Hepatocyte (in vitro differentiated cells): ENCODE data around the gene TSHZ1. TPM values are rescaled to one million over a fixed set of nuclear protein-coding genes. Genes with fewer than 3 reads are reported as not detected.

Source experiments
- DNase-seq: peaks from one replicate; pipeline ENCODE4 v3.0.0-alpha.2; 2016; ENCODE audit warnings: low spot score
- H2AFZ ChIP-seq: fragments of 200-600 bp; sonication (generic); 2 replicates; pipeline ENCODE4 v1.6.0; 2016; ENCODE audit warnings: antibody characterized with exemption, mild to moderate bottlenecking
- H3K27ac ChIP-seq: fragments of 200-600 bp; sonication (generic); 2 replicates; pipeline ENCODE4 v1.5.1; 2016; ENCODE audit warnings: mild to moderate bottlenecking
- H3K27me3 ChIP-seq: fragments of 200-600 bp; sonication (generic); 2 replicates; pipeline ENCODE4 v1.6.1; 2016
- H3K36me3 ChIP-seq: fragments of 200-600 bp; sonication (generic); replicated peaks from 2 replicates; pipeline ENCODE4 v1.5.1; 2016; ENCODE audit warnings: low read depth; ENCODE audit not compliant: insufficient read depth
- H3K4me1 ChIP-seq: fragments of 200-600 bp; sonication (generic); 2 replicates; pipeline ENCODE4 v1.5.1; 2016; ENCODE audit warnings: mild to moderate bottlenecking, moderate library complexity; ENCODE audit not compliant: insufficient read depth
- H3K4me2 ChIP-seq: fragments of 200-600 bp; sonication (generic); 2 replicates; pipeline ENCODE4 v1.6.0; 2016
- H3K4me3 ChIP-seq: fragments of 200-600 bp; sonication (generic); 2 replicates; pipeline ENCODE4 v1.5.1; 2016; ENCODE audit warnings: mild to moderate bottlenecking
- H3K79me2 ChIP-seq: fragments of 200-600 bp; sonication (generic); 2 replicates; pipeline ENCODE4 v1.6.0; 2017; ENCODE audit warnings: mild to moderate bottlenecking
- H3K9me2 ChIP-seq: fragments of 200-600 bp; sonication (generic); replicated peaks from 2 replicates; pipeline ENCODE4 v1.6.0; 2017; ENCODE audit warnings: mild to moderate bottlenecking; ENCODE audit not compliant: insufficient read depth
- H3K9me3 ChIP-seq: fragments of 200-600 bp; sonication (generic); 2 replicates; pipeline ENCODE4 v1.5.1; 2016; ENCODE audit warnings: low read depth, mild to moderate bottlenecking
- H4K20me1 ChIP-seq: fragments of 200-600 bp; sonication (generic); 2 replicates; pipeline ENCODE4 v1.6.0; 2016; ENCODE audit warnings: mild to moderate bottlenecking; ENCODE audit not compliant: insufficient read depth, poor library complexity, severe bottlenecking
- CTCF ChIP-seq: fragments of 200-600 bp; sonication (generic); IDR thresholded peaks from 2 replicates; pipeline ENCODE4 v1.5.1; 2016; ENCODE audit warnings: antibody characterized with exemption, mild to moderate bottlenecking; ENCODE audit not compliant: poor library complexity
- EZH2 ChIP-seq: fragments of 200-600 bp; sonication (generic); IDR thresholded peaks from 2 replicates; pipeline ENCODE4 v1.6.1; 2016; ENCODE audit warnings: antibody characterized with exemption, mild to moderate bottlenecking, borderline replicate concordance
- EZH2phosphoT487 ChIP-seq: fragments of 200-600 bp; sonication (generic); IDR thresholded peaks from one replicate; pipeline ENCODE4 v1.6.1; 2018; ENCODE audit warnings: antibody characterized with exemption, mild to moderate bottlenecking, low read depth, moderate library complexity; ENCODE audit not compliant: unreplicated experiment, severe bottlenecking
- WGBS: methylation state at CpG from one replicate; pipeline ENCODE4 v1.1.6; 2016; ENCODE audit warnings: low lambda C conversion rate; ENCODE audit errors: missing lambda C conversion rate; 5-methylcytosine and 5-hydroxymethylcytosine counted together
- polyA plus RNA-seq: library from polyadenylated mRNA; unstranded; fragments of >200 nt; fragmentation: Nextera tagmentation; extraction: Ambion mirVana; gene quantifications from 2 replicates; pipeline ENCODE4 v1.2.1, GENCODE V29; 2016
- total RNA-seq: library from RNA; depleted of rRNA; stranded (reverse); fragments of >200 nt; gene quantifications from 2 replicates; pipeline ENCODE4 v1.2.3, GENCODE V29; 2014

TSHZ1 gene
- total and polyA plus RNA-seq, 2 experiments from 2014 or later = 8.5 to 13.1 TPM

GRCh38 chr18:75304678-75305557 is 94.3 kb downstream of the TSHZ1 start:
- no peak overlapping the region for H3K4me3 ChIP-seq
- no peaks in the 10 kb centered on the region for H4K20me1 ChIP-seq
- no peaks in the 10 kb centered on the region for H3K79me2 ChIP-seq
- H3K36me3 ChIP-seq = no peaks in the 10 kb centered on the region
- 88% methylated on average over 27 of the region's 27 CpGs for WGBS
- no peak for DNase-seq
- H3K27me3 ChIP-seq = no peaks in the 10 kb centered on the region
- no peaks in the 10 kb centered on the region for H3K9me2 ChIP-seq
- no peak overlapping the region for H2AFZ ChIP-seq
- TF ChIP-seq EZH2 = no peak
- no peak for TF ChIP-seq EZH2phosphoT487
- TF ChIP-seq CTCF = no peak
- no peaks in the 10 kb centered on the region for H3K9me3 ChIP-seq
- no peaks in the 10 kb centered on the region for H3K4me1 ChIP-seq
- no peak overlapping the region for H3K4me2 ChIP-seq
- H3K27ac ChIP-seq = no peak overlapping the region

GRCh38 chr18:75305984-75306383 is 95.4 kb downstream of the TSHZ1 start:
- H3K4me2 ChIP-seq = no peak overlapping the region
- no peaks in the 10 kb centered on the region for H3K36me3 ChIP-seq
- H3K9me2 ChIP-seq = no peaks in the 10 kb centered on the region
- H3K27me3 ChIP-seq = no peaks in the 10 kb centered on the region
- no peak overlapping the region for H2AFZ ChIP-seq
- no peak overlapping the region for H3K4me3 ChIP-seq
- H3K79me2 ChIP-seq = no peaks in the 10 kb centered on the region
- no peak overlapping the region for H3K27ac ChIP-seq
- H3K4me1 ChIP-seq = no peaks in the 10 kb centered on the region
- TF ChIP-seq CTCF (no peak), EZH2 (no peak), EZH2phosphoT487 (no peak)
- WGBS = 93% methylated on average over 4 of the region's 4 CpGs
- no peaks in the 10 kb centered on the region for H4K20me1 ChIP-seq
- no peak for DNase-seq
- H3K9me3 ChIP-seq = no peaks in the 10 kb centered on the region

- Histone ChIP-seq H3K4me1 (no peaks in the 10 kb centered on the region), H3K27me3 (no peaks in the 10 kb centered on the region), H3K27ac (no peak overlapping the region), H3K4me3 (no peak overlapping the region), H3K79me2 (no peaks in the 10 kb centered on the region), H3K9me2 (no peaks in the 10 kb centered on the region), H3K36me3 (no peaks in the 10 kb centered on the region), H2AFZ (no peak overlapping the region), H3K9me3 (no peaks in the 10 kb centered on the region), H3K4me2 (no peak overlapping the region), H4K20me1 (no peaks in the 10 kb centered on the region)
- TF ChIP-seq EZH2 (no peak), EZH2phosphoT487 (no peak), CTCF (no peak)
- 97% methylated on average over 2 of the region's 2 CpGs for WGBS
- no peak for DNase-seq
Measured at GRCh38 chr18:75307530-75307929, 96.9 kb downstream of the TSHZ1 start.
